SU-DHL-6 (cell line): ENCODE measurements around the gene TBC1D32.

Source experiments
- H2AFZ ChIP-seq: fragments of 200-600 bp; sonication (generic); 2 replicates; pipeline ENCODE4 v1.6.1; 2014; ENCODE audit warnings: low read depth, mild to moderate bottlenecking, moderate library complexity, mixed read lengths, antibody characterized with exemption, low read length; ENCODE audit not compliant: severe bottlenecking
- H3F3A ChIP-seq: fragments of 200-600 bp; shearing (Covaris generic); 2 replicates; pipeline ENCODE4 v1.6.0; 2016; ENCODE audit warnings: antibody characterized with exemption, mild to moderate bottlenecking; ENCODE audit not compliant: insufficient read depth
- H3K27ac ChIP-seq: fragments of 200-600 bp; sonication (generic); 2 replicates; pipeline ENCODE4 v1.5.1; 2016; ENCODE audit warnings: low read depth, mild to moderate bottlenecking, low read length, moderate library complexity, mixed read lengths
- H3K27me3 ChIP-seq: fragments of 200-600 bp; sonication (generic), shearing (Covaris generic); 2 replicates; pipeline ENCODE4 v1.6.0; 2014; ENCODE audit warnings: mild to moderate bottlenecking, low read length
- H3K36me3 ChIP-seq: fragments of 200-600 bp; sonication (generic); 2 replicates; pipeline ENCODE4 v1.6.1; 2014; ENCODE audit warnings: mild to moderate bottlenecking, low read length, mixed read lengths
- H3K4me2 ChIP-seq: fragments of 300-600, 200-600 bp; shearing (Covaris generic), sonication (generic); 2 replicates; pipeline ENCODE4 v1.6.0; 2014; ENCODE audit warnings: low read length, low read depth, mild to moderate bottlenecking; ENCODE audit not compliant: poor library complexity, severe bottlenecking
- H3K4me3 ChIP-seq: fragments of 200-600 bp; sonication (generic); 2 replicates; pipeline ENCODE4 v1.5.1; 2014; ENCODE audit warnings: antibody characterized with exemption, low read length, mild to moderate bottlenecking, mixed read lengths; ENCODE audit not compliant: insufficient read depth, poor library complexity, severe bottlenecking
- H3K79me2 ChIP-seq: fragments of 200-600 bp; sonication (generic); 2 replicates; pipeline ENCODE4 v1.6.1; 2014; ENCODE audit warnings: mild to moderate bottlenecking, low read length, moderate library complexity; ENCODE audit not compliant: insufficient read depth
- H3K9ac ChIP-seq: fragments of 200-600 bp; sonication (generic); 2 replicates; pipeline ENCODE4 v1.7.0; 2014; ENCODE audit warnings: mild to moderate bottlenecking, low read length
- H3K9me2 ChIP-seq: fragments of 200-600 bp; sonication (generic); replicated peaks from 2 replicates; pipeline ENCODE4 v1.6.1; 2014; ENCODE audit warnings: low read length; ENCODE audit not compliant: insufficient read depth
- H3K9me3 ChIP-seq: fragments of 200-600 bp; sonication (generic); 2 replicates; pipeline ENCODE4 v1.6.1; 2014; ENCODE audit warnings: low read length, mixed read lengths; ENCODE audit not compliant: insufficient read depth
- H4K20me1 ChIP-seq: fragments of 200-600 bp; sonication (generic); 2 replicates; pipeline ENCODE4 v1.6.1; 2014; ENCODE audit warnings: low read depth, mild to moderate bottlenecking, antibody characterized with exemption, low read length, moderate library complexity, mixed read lengths
- EZH2phosphoT487 ChIP-seq: fragments of 200-600 bp; sonication (generic), shearing (Covaris generic); conservative IDR thresholded peaks from 2 replicates; pipeline ENCODE4 v1.6.1; 2018; ENCODE audit warnings: mild to moderate bottlenecking, antibody characterized with exemption, low read length, moderate library complexity, mixed read lengths
- TF ChIP-seq, protein P1 (sequence below): fragments of 200-600 bp; sonication (generic); IDR thresholded peaks from one replicate; pipeline ENCODE4 v1.5.1; 2017; ENCODE audit warnings: antibody characterized with exemption, mild to moderate bottlenecking, low read length, moderate library complexity; ENCODE audit not compliant: insufficient read depth, poor library complexity, severe bottlenecking

TBC1D32 gene

DNA sequence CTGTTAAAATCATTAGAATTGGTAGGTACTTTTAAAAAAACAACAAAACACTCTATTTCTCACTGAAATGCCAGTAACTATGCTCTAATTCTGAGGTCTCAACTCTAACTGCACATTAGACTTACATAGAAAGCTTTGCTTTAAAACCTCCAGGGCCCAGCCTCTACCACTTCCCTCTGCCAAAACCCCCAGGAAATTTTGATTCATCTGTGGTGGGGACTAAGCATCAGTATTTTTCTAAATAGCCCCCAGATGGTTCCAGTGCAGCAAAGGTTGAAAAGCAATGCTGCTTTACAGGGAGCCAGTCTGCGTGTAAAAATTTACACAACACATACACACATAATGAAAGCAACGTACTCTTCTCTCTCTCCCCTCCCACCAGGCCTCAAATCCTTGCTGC is 3.8 kb downstream of the TBC1D32 start:
- H3K9me3 ChIP-seq, result no peaks in the 10 kb centered on the region
- no peak overlapping the region for H3K27ac ChIP-seq
- no peaks in the 10 kb centered on the region for H3K36me3 ChIP-seq
- peaks cover 8% of the 10 kb centered on the region; the same call in 1 of the 2 replicates for H3K79me2 ChIP-seq
- no peak overlapping the region for H3K9ac ChIP-seq
- H3F3A ChIP-seq, result no peaks in the 10 kb centered on the region
- H2AFZ ChIP-seq, result no peak overlapping the region
- no peaks in the 10 kb centered on the region for H3K9me2 ChIP-seq
- H3K4me3 ChIP-seq, result no peak overlapping the region
- TF ChIP-seq, protein P1, sequence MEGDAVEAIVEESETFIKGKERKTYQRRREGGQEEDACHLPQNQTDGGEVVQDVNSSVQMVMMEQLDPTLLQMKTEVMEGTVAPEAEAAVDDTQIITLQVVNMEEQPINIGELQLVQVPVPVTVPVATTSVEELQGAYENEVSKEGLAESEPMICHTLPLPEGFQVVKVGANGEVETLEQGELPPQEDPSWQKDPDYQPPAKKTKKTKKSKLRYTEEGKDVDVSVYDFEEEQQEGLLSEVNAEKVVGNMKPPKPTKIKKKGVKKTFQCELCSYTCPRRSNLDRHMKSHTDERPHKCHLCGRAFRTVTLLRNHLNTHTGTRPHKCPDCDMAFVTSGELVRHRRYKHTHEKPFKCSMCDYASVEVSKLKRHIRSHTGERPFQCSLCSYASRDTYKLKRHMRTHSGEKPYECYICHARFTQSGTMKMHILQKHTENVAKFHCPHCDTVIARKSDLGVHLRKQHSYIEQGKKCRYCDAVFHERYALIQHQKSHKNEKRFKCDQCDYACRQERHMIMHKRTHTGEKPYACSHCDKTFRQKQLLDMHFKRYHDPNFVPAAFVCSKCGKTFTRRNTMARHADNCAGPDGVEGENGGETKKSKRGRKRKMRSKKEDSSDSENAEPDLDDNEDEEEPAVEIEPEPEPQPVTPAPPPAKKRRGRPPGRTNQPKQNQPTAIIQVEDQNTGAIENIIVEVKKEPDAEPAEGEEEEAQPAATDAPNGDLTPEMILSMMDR, result no peak
- TF ChIP-seq EZH2phosphoT487, result no peak
- H3K4me2 ChIP-seq, result no peak overlapping the region
- H3K27me3 ChIP-seq, result no peaks in the 10 kb centered on the region
- H4K20me1 ChIP-seq, result no peaks in the 10 kb centered on the region

DNA sequence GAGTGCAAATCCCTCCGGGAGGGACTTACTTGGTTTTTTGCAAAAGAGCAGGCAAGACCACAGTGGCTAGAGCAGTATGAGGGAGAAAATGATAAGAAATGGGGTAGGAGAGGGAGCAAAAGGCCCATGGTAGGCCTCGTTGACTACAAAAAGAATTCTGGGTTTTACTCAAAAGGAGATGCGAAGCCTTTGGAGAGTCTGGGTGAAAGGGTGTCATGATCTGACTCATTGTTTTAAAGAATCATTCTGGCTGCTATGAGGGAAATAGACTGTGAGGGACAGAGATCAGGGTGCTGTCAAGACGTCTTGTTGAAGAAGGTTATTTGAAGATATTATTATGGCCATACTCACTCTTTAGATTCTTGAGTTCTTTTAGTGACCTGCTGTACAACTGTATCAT is 13.0 kb downstream of the TBC1D32 start:
- no peaks in the 10 kb centered on the region for H3F3A ChIP-seq

DNA sequence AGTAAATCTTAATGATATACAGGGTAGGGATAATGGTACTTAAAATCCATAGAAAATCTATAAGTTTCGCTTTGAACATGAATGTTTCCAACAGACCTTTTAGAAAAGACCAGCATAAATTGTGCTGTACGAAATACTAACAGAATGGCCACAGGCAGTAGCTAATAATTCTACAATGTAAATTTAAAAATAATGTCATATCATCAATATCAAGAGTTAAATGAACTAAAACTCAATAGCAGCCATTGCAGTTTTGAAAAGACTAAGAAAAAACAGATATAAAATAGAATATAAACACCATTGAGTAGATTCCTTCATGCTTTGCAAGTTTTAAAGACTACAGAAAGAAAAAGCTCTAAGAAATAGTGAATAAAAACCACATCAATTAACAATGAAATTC is 14.7 kb downstream of the TBC1D32 start:
- Histone ChIP-seq H3F3A (no peaks in the 10 kb centered on the region), H2AFZ (no peak overlapping the region), H3K4me3 (no peak overlapping the region), H3K9me2 (no peaks in the 10 kb centered on the region), H3K27me3 (no peaks in the 10 kb centered on the region), H3K4me2 (no peak overlapping the region), H3K79me2 (no peaks in the 10 kb centered on the region), H4K20me1 (no peaks in the 10 kb centered on the region), H3K9me3 (no peaks in the 10 kb centered on the region), H3K9ac (no peak overlapping the region), H3K27ac (no peak overlapping the region), H3K36me3 (no peaks in the 10 kb centered on the region; the same call in 1 of the 2 replicates)
- no peak for TF ChIP-seq EZH2phosphoT487
- TF ChIP-seq, protein P1, result no peak

More for the DNA sequence above, 13.0 kb downstream of the TBC1D32 start:
- no peaks in the 10 kb centered on the region for H4K20me1 ChIP-seq
- no peak overlapping the region for H3K27ac ChIP-seq
- H3K9me2 ChIP-seq, result no peaks in the 10 kb centered on the region
- H3K27me3 ChIP-seq, result no peaks in the 10 kb centered on the region
- no peaks in the 10 kb centered on the region for H3K9me3 ChIP-seq
- no peak overlapping the region for H2AFZ ChIP-seq
- no peak overlapping the region for H3K4me2 ChIP-seq
- H3K79me2 ChIP-seq, result no peaks in the 10 kb centered on the region
- no peak overlapping the region for H3K4me3 ChIP-seq
- no peak for TF ChIP-seq EZH2phosphoT487
- TF ChIP-seq, protein P1, result no peak
- no peaks in the 10 kb centered on the region; the same call in 1 of the 2 replicates for H3K36me3 ChIP-seq
- H3K9ac ChIP-seq, result no peak overlapping the region
